ENCODE results near the gene CSNK1E.
A peak's percentile ranks its signal among the peaks of the same experiment; 100 is the strongest.
"Not testable (repeated sequence)": the region's sequence is repeated elsewhere in the genome, so short reads cannot be mapped to it uniquely, and the experiment has no call there.

Gene CSNK1E

GRCh38 chr22:38317122-38317994, at the start of gene CSNK1E:
CSNK1E (minus strand) TSS chr22:38317433; CDS start chr22:38314157, 3,276 bp downstream.
- peak; percentile 63 for DNase-seq (ENCODE audit: low read depth)

- not testable (repeated sequence) for DNase-seq (ENCODE audit: low read depth)
Observed at GRCh38 chr22:38365829-38366228, 48.6 kb upstream of the CSNK1E start.

- not testable (repeated sequence) for DNase-seq (ENCODE audit: low read depth)
Observed at GRCh38 chr22:38365174-38365573, 47.9 kb upstream of the CSNK1E start.

- DNase-seq (ENCODE audit: low read depth) = not testable (repeated sequence)
Observed at GRCh38 chr22:38360560-38360959, 43.3 kb upstream of the CSNK1E start.

- DNase-seq (ENCODE audit: low read depth) = not testable (repeated sequence)
Observed at GRCh38 chr22:38359817-38360216, 42.6 kb upstream of the CSNK1E start.

GRCh38 chr22:38357971-38358370, 40.7 kb upstream of the CSNK1E start:
- DNase-seq (ENCODE audit: low read depth) = not testable (repeated sequence)

- no peak for DNase-seq (ENCODE audit: low read depth)
Observed at GRCh38 chr22:38355275-38355674, 38.0 kb upstream of the CSNK1E start.

- DNase-seq (ENCODE audit: low read depth) = no peak
Observed at GRCh38 chr22:38353701-38354100, 36.5 kb upstream of the CSNK1E start.

GRCh38 chr22:38353142-38353629, 36.0 kb upstream of the CSNK1E start:
- no peak for DNase-seq (ENCODE audit: low read depth)

GRCh38 chr22:38352436-38352835, 35.2 kb upstream of the CSNK1E start:
- no peak for DNase-seq (ENCODE audit: low read depth)

- no peak for DNase-seq (ENCODE audit: low read depth)
Observed at GRCh38 chr22:38350444-38351359, 33.5 kb upstream of the CSNK1E start.

GRCh38 chr22:38348751-38349496, 31.7 kb upstream of the CSNK1E start:
- no peak for DNase-seq (ENCODE audit: low read depth)

GRCh38 chr22:38347944-38348750, 30.9 kb upstream of the CSNK1E start:
- no peak for DNase-seq (ENCODE audit: low read depth)

- no peak for DNase-seq (ENCODE audit: low read depth)
Observed at GRCh38 chr22:38347181-38347943, 30.1 kb upstream of the CSNK1E start.

GRCh38 chr22:38346506-38346905, 29.3 kb upstream of the CSNK1E start:
- no peak for DNase-seq (ENCODE audit: low read depth)

- no peak for DNase-seq (ENCODE audit: low read depth)
Observed at GRCh38 chr22:38345782-38346181, 28.5 kb upstream of the CSNK1E start.

GRCh38 chr22:38339893-38340292, 22.7 kb upstream of the CSNK1E start:
- DNase-seq (ENCODE audit: low read depth) = not testable (repeated sequence)

GRCh38 chr22:38338772-38339379, 21.6 kb upstream of the CSNK1E start:
- DNase-seq (ENCODE audit: low read depth) = peak; percentile 14

GRCh38 chr22:38336699-38337098, 19.5 kb upstream of the CSNK1E start:
- DNase-seq (ENCODE audit: low read depth) = no peak

- peak; percentile 36 for DNase-seq (ENCODE audit: low read depth)
Observed at GRCh38 chr22:38335077-38335476, 17.8 kb upstream of the CSNK1E start.

Data from fibroblast of gingiva (primary cell).